HepG2 (cell line): Measurements from ENCODE around the gene USP35. TPM values are rescaled to one million over a fixed set of nuclear protein-coding genes. Genes with fewer than 3 reads are reported as not detected.

Experiments used
- ATAC-seq: fragments of 200-7000 bp; cut with Tn5 transposase; 3 replicates; pipeline ENCODE4 v1.9.1; 2020; ENCODE audit warnings: mild to moderate bottlenecking, moderate library complexity
- BruUV-seq: library from RNA; stranded (reverse); fragments of 400-500 nt; replicated peaks from 2 replicates; lab custom pipeline; 2021; lab: Mats Ljungman, UMichigan
- CTCF ChIA-PET: fragments of 300-600 bp; formaldehyde crosslinking; extraction: SDS; loops from one replicate; lab custom pipeline; 2021; ENCODE audit warnings: low total read pairs, inconsistent platforms, low intra/inter-chr PET ratio; lab: Yijun Ruan, JAX
- POLR2A ChIA-PET: fragments of 350-600 bp; sonication (Branson Sonifier 250); formaldehyde crosslinking; loops from one replicate; lab custom pipeline; 2020; ENCODE audit warnings: antibody characterized with exemption, inconsistent platforms; lab: Yijun Ruan, JAX
- DNase-seq: peaks from one replicate; pipeline ENCODE4 v3.0.0-alpha.2; 2015; ENCODE audit warnings: low spot score
- FAIRE-seq: peaks from 3 replicates; lab custom pipeline; 2011; peaks lifted over from hg19 to GRCh38; lab: Jason Lieb, UNC
- H2AFZ ChIP-seq: one replicate; pipeline ENCODE4 v1.6.1; 2011; ENCODE audit warnings: low read length, inconsistent platforms
- H3K27ac ChIP-seq: fragments of 300-600 bp; 3 replicates; pipeline ENCODE4 v1.8.0; 2011; ENCODE audit warnings: mixed run types, mild to moderate bottlenecking, mixed read lengths, low read length, inconsistent platforms; ENCODE audit not compliant: insufficient read depth; ENCODE audit errors: extremely low read length
- H3K27me3 ChIP-seq, 2 experiments: fragments of 200-600 bp in 1 of 2; 2 replicates in 1 of 2; 3 replicates in 1 of 2; pipeline versions ENCODE4 v1.6.0 to v1.8.0; 2011; ENCODE audit warnings: low read length in 2 of 2, mild to moderate bottlenecking in 2 of 2, moderate library complexity in 2 of 2, inconsistent platforms in 1 of 2; ENCODE audit not compliant: insufficient read depth in 2 of 2, control insufficient read depth in 1 of 2
- H3K36me3 ChIP-seq, 2 experiments: fragments of 200-600 bp in 1 of 2; replicated peaks in 1 of 2; 2 replicates in 1 of 2; 3 replicates in 1 of 2; pipeline versions ENCODE4 v1.5.1 to v1.8.0; 2011; ENCODE audit warnings: low read length in 2 of 2, inconsistent platforms in 1 of 2; ENCODE audit not compliant: insufficient read depth in 2 of 2, control insufficient read depth in 1 of 2
- H3K4me1 ChIP-seq: 2 replicates; pipeline ENCODE4 v1.5.1; 2012; ENCODE audit warnings: low read length, inconsistent platforms; ENCODE audit not compliant: insufficient read depth
- H3K4me2 ChIP-seq: 2 replicates; pipeline ENCODE4 v1.6.0; 2011; ENCODE audit warnings: low read depth, low read length, inconsistent platforms
- H3K4me3 ChIP-seq, 3 experiments: fragments of 200-600 bp in 1 of 3; sonication (generic), shearing (Covaris generic) in 1 of 3; replicated peaks in 1 of 3; 2 replicates each; pipeline ENCODE4 v1.5.1; 2011 to 2016; ENCODE audit warnings: low read length in 3 of 3, inconsistent platforms in 2 of 3, low read depth in 2 of 3, mild to moderate bottlenecking in 2 of 3, control low read depth in 1 of 3, mixed read lengths in 1 of 3; ENCODE audit not compliant: insufficient read depth in 1 of 3
- H3K79me2 ChIP-seq: one replicate; pipeline ENCODE4 v1.6.1; 2011; ENCODE audit warnings: low read length, inconsistent platforms; ENCODE audit not compliant: insufficient read depth
- H3K9ac ChIP-seq: 2 replicates; pipeline ENCODE4 v1.6.0; 2011; ENCODE audit warnings: mild to moderate bottlenecking, low read depth, low read length, inconsistent platforms; ENCODE audit not compliant: insufficient read depth
- H3K9me3 ChIP-seq: 2 replicates; pipeline ENCODE4 v1.5.1; 2012; ENCODE audit warnings: mild to moderate bottlenecking, low read length
- H4K20me1 ChIP-seq: 2 replicates; pipeline ENCODE4 v1.6.0; 2011; ENCODE audit warnings: inconsistent platforms, mild to moderate bottlenecking, low read length, moderate library complexity; ENCODE audit not compliant: insufficient read depth
- CBX2 ChIP-seq, 2 experiments: fragments of 200-600 bp in 1 of 2; sonication (generic); formaldehyde crosslinking in 1 of 2; IDR thresholded peaks; 2 replicates each; pipeline versions ENCODE4 v1.7.0 to v1.8.1; 2018 to 2022; ENCODE audit warnings: low read depth in 2 of 2, low read length in 1 of 2, mild to moderate bottlenecking in 1 of 2, missing genetic modification reagents in 1 of 2
- CHCHD3 ChIP-seq: sonication (generic); formaldehyde crosslinking; IDR thresholded peaks from 2 replicates; pipeline ENCODE4 v1.8.0; 2022; ENCODE audit warnings: mild to moderate bottlenecking, missing genetic modification reagents, moderate library complexity
- EHMT2 ChIP-seq: fragments of 200-600 bp; sonication (generic); IDR thresholded peaks from 2 replicates; pipeline ENCODE4 v1.7.0; 2017; ENCODE audit warnings: antibody characterized with exemption, low read depth, low read length, borderline replicate concordance
- HNRNPH1 ChIP-seq: fragments of 200-400 bp; formaldehyde crosslinking; optimal IDR thresholded peaks from 2 replicates; pipeline ENCODE3; 2017; ENCODE audit warnings: mild to moderate bottlenecking, low read depth, low read length
- KAT7 ChIP-seq: IDR thresholded peaks from 2 replicates; pipeline ENCODE4 v1.6.1; 2018; ENCODE audit warnings: borderline replicate concordance, missing compliant biosample characterization
- KAT8 ChIP-seq: IDR thresholded peaks from 2 replicates; pipeline ENCODE4 v1.6.1; 2016; ENCODE audit warnings: missing genetic modification reagents, missing compliant biosample characterization
- KMT2B ChIP-seq: IDR thresholded peaks from 2 replicates; pipeline ENCODE4 v1.6.1; 2016; ENCODE audit warnings: missing genetic modification reagents, missing compliant biosample characterization
- NFYC ChIP-seq: IDR thresholded peaks from 2 replicates; pipeline ENCODE4 v1.6.1; 2016; ENCODE audit warnings: missing genetic modification reagents, missing compliant biosample characterization
- POLR2A ChIP-seq, 2 experiments: IDR thresholded peaks; 2 replicates each; pipeline ENCODE4 v1.6.1; 2011; ENCODE audit warnings: low read depth in 2 of 2, low read length in 2 of 2, mild to moderate bottlenecking in 1 of 2, moderate library complexity in 1 of 2; ENCODE audit not compliant: insufficient read depth in 1 of 2
- SMAD3 ChIP-seq: sonication (generic); formaldehyde crosslinking; IDR thresholded peaks from 2 replicates; pipeline ENCODE4 v1.4.0; 2020; ENCODE audit warnings: missing genetic modification reagents
- XRCC5 ChIP-seq: fragments of 200-400 bp; formaldehyde crosslinking; optimal IDR thresholded peaks from 2 replicates; pipeline ENCODE3; 2017; ENCODE audit warnings: mild to moderate bottlenecking, low read length
- YEATS2 ChIP-seq: sonication (generic); formaldehyde crosslinking; IDR thresholded peaks from 2 replicates; pipeline ENCODE4 v1.4.0; 2020; ENCODE audit warnings: missing genetic modification reagents, borderline replicate concordance
- ZFP41 ChIP-seq: sonication (generic); formaldehyde crosslinking; IDR thresholded peaks from 2 replicates; pipeline ENCODE4 v1.4.0; 2020; ENCODE audit warnings: mild to moderate bottlenecking, missing genetic modification reagents, borderline replicate concordance
- ZNF207 ChIP-seq: fragments of 450-650 bp; IDR thresholded peaks from 2 replicates; pipeline ENCODE4 v1.6.1; 2016; ENCODE audit warnings: antibody characterized with exemption, borderline replicate concordance
- ZNF234 ChIP-seq: sonication (generic); formaldehyde crosslinking; conservative IDR thresholded peaks from 2 replicates; pipeline ENCODE4 v1.5.1; 2020; ENCODE audit warnings: mild to moderate bottlenecking, missing genetic modification reagents
- ZNF572 ChIP-seq: sonication (generic); formaldehyde crosslinking; IDR thresholded peaks from 2 replicates; pipeline ENCODE4 v1.5.1; 2020; ENCODE audit warnings: mild to moderate bottlenecking, missing genetic modification reagents
- ZSCAN22 ChIP-seq: sonication (generic); formaldehyde crosslinking; IDR thresholded peaks from 2 replicates; pipeline ENCODE4 v1.4.0; 2020; ENCODE audit warnings: mild to moderate bottlenecking, missing genetic modification reagents
- WGBS: methylation state at CpG from one replicate; pipeline ENCODE4 v1.1.6; 2017; ENCODE audit warnings: low lambda C conversion rate; 5-methylcytosine and 5-hydroxymethylcytosine counted together
- in situ Hi-C: cut with HindIII; loops from 2 replicates; pipeline ENCODE4 v1.10.0; 2017; ENCODE audit warnings: low pct_unique_long_range_greater_than_20kb; ENCODE audit not compliant: extremely low pct_ligation_motif_present
- intact Hi-C: fragments of 100-400 bp; cut with micrococcal nuclease; formaldehyde crosslinking; loops from one replicate; pipeline ENCODE4 v1.10.0; 2022; ENCODE audit not compliant: unreplicated experiment
- polyA plus RNA-seq, 8 experiments: library from polyadenylated mRNA; depleted of rRNA in 3 of 8; stranded (reverse) in 7 of 8; unstranded in 1 of 8; fragments of >200 nt; fragmentation: Illumina TruSeq in 4 of 8; extraction: Trizol in 4 of 8; gene quantifications; 2 replicates each; pipeline versions ENCODE4 v1.2.1 to v1.2.3, GENCODE V29; 2011 to 2016; ENCODE audit warnings: low read depth in 4 of 8, missing spikeins in 1 of 8, mixed read lengths in 1 of 8; ENCODE audit not compliant: insufficient read depth in 1 of 8
- total RNA-seq, 5 experiments: library from RNA; depleted of rRNA; stranded (reverse); fragments of >200 nt; fragmentation: Illumina TruSeq; extraction: Trizol; gene quantifications; 2 replicates each; pipeline ENCODE4 v1.2.3, GENCODE V29; 2016; ENCODE audit warnings: low read depth in 1 of 5
- TF ChIP-seq, protein P1 (sequence below): sonication (generic); formaldehyde crosslinking; IDR thresholded peaks from 2 replicates; pipeline ENCODE4 v1.5.0; 2020; ENCODE audit warnings: mild to moderate bottlenecking, missing genetic modification reagents, borderline replicate concordance
- TF ChIP-seq, protein P2 (sequence below): IDR thresholded peaks from 2 replicates; pipeline ENCODE4 v1.6.1; 2016

The USP35 gene
- total and polyA plus RNA-seq, 2 of the 13 experiments (the other 11 are each of a cell fraction or from before 2014, with no cell fraction given), result 4.6 to 7.7 TPM

DNA sequence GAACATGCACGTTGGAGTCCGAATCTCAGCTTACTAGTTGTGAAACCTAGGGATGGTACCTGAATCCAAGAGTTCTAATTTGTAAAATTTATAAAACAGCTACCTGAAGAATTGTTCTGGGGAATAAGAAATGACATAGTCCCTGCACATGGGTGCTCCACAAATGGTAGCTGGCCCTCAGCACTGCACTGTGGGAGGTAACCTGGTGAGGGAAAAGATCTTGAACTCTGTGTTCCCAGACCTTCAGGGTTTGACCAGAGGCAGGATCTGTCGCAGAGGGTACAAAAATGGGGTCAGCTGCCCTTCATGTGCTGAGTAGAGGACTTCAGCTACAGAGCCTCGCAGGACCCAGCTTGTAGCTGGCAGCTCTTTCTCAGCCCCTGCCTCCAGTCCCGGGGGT is 73.5 kb downstream of the USP35 start:
- TF ChIP-seq CHCHD3 (no peak), ZNF234 (CRISPR knock-in tag) (no peak), HNRNPH1 (no peak), ZFP41 (CRISPR knock-in tag) (no peak), SMAD3 (no peak), KMT2B (CRISPR knock-in tag) (no peak), ZNF207 (no peak), CBX2 (IDR thresholded peaks at IDR 0.05; ENCODE audit: low read depth, low read length) (no peak), CBX2 (CRISPR knock-in tag; IDR thresholded peaks at IDR 0.05; ENCODE audit: low read depth) (no peak), ZNF572 (CRISPR knock-in tag) (no peak), KAT7 (CRISPR knock-in tag) (no peak), XRCC5 (no peak)
- ChIA-PET CTCF (no interaction called here), POLR2A (no interaction called here)
- no peak overlapping the region for H3K27ac ChIP-seq
- no peak overlapping the region for H3K4me2 ChIP-seq
- intact Hi-C loops, result no loop called here
- no peaks in the 10 kb centered on the region for H4K20me1 ChIP-seq
- no peaks in the 10 kb centered on the region for H3K27me3 ChIP-seq
- no peak for DNase-seq
- no peaks in the 10 kb centered on the region for H3K79me2 ChIP-seq
- no TSS peak for BruUV-seq
- in situ Hi-C loops, result no loop called here
- H3K4me3 ChIP-seq, result no peak overlapping the region
- no peak overlapping the region for H3K9ac ChIP-seq
- WGBS, result 81% methylated on average over 4 of the region's 5 CpGs
- no peak for ATAC-seq
- H2AFZ ChIP-seq, result no peak overlapping the region
- FAIRE-seq, result no peak
- no peaks in the 10 kb centered on the region for H3K36me3 ChIP-seq
- H3K4me1 ChIP-seq, result peaks cover 14% of the 10 kb centered on the region
- no peaks in the 10 kb centered on the region for H3K9me3 ChIP-seq

DNA sequence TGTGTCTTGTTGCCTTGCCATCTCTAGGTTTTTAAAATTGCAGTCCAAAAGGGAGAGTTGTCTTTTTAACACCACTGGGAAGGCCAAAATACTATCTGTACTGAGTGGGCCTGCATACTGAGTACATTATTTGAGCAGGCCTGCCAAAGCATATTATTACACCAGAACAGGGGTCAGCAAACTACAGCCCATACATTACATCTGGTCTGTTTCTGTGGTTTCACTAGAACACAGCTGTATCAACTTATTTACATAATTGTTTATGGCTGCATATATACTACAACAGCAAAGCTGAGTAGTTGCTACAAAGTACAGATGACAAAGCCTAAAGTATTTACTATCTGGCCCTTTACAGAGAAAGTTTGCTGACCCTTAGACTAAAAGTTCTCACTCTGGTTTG is 74.0 kb downstream of the USP35 start:
- POLR2A ChIA-PET, result no interaction called here
- H3K9me3 ChIP-seq, result no peaks in the 10 kb centered on the region
- TF ChIP-seq, protein P1, sequence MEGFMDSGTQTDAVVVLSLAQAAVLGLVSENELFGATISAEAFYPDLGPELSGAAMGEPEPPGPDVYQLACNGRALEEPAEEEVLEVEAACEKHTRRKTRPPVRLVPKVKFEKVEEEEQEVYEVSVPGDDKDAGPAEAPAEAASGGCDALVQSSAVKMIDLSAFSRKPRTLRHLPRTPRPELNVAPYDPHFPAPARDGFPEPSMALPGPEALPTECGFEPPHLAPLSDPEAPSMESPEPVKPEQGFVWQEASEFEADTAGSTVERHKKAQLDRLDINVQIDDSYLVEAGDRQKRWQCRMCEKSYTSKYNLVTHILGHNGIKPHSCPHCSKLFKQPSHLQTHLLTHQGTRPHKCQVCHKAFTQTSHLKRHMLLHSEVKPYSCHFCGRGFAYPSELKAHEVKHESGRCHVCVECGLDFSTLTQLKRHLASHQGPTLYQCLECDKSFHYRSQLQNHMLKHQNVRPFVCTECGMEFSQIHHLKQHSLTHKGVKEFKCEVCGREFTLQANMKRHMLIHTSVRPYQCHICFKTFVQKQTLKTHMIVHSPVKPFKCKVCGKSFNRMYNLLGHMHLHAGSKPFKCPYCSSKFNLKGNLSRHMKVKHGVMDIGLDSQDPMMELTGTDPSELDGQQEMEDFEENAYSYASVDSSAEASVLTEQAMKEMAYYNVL (CRISPR knock-in tag), result no peak
- TF ChIP-seq, protein P2, sequence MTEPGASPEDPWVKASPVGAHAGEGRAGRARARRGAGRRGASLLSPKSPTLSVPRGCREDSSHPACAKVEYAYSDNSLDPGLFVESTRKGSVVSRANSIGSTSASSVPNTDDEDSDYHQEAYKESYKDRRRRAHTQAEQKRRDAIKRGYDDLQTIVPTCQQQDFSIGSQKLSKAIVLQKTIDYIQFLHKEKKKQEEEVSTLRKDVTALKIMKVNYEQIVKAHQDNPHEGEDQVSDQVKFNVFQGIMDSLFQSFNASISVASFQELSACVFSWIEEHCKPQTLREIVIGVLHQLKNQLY, result no peak
- TF ChIP-seq ZSCAN22 (no peak), EHMT2 (no peak), POLR2A (IDR thresholded peaks at IDR 0.05; ENCODE audit: insufficient read depth in 1 of 2, low read depth in 2 of 2, low read length in 2 of 2) (no peak), YEATS2 (CRISPR knock-in tag) (no peak), KAT8 (CRISPR knock-in tag) (no peak), NFYC (CRISPR knock-in tag) (no peak)

More for the DNA sequence above, 74.0 kb downstream of the USP35 start:
- no peak overlapping the region for H3K4me2 ChIP-seq
- H3K9ac ChIP-seq, result no peak overlapping the region
- H3K27me3 ChIP-seq, result no peaks in the 10 kb centered on the region
- no peak for DNase-seq
- H3K4me1 ChIP-seq, result peaks cover 14% of the 10 kb centered on the region
- H2AFZ ChIP-seq, result no peak overlapping the region
- in situ Hi-C loops, result no loop called here
- no peak for FAIRE-seq
- intact Hi-C loops, result no loop called here
- ATAC-seq, result no peak
- CTCF ChIA-PET, result no interaction called here
- H3K36me3 ChIP-seq, result no peaks in the 10 kb centered on the region
- BruUV-seq, result no TSS peak
- H3K27ac ChIP-seq, result no peak overlapping the region
- H4K20me1 ChIP-seq, result no peaks in the 10 kb centered on the region
- H3K4me3 ChIP-seq, result no peak overlapping the region
- H3K79me2 ChIP-seq, result no peaks in the 10 kb centered on the region
